HCT116 (cell line): ENCODE results near the gene EIF1AY. TPM values are rescaled to one million over a fixed set of nuclear protein-coding genes. Genes with fewer than 3 reads are reported as not detected.

Source experiments
- ATAC-seq: fragments of 200-7000 bp; cut with Tn5 transposase; 2 replicates; pipeline ENCODE4 v1.9.1; 2020; ENCODE audit warnings: mild to moderate bottlenecking, moderate library complexity
- BruUV-seq: library from RNA; stranded (reverse); fragments of 400-500 nt; replicated peaks from 2 replicates; lab custom pipeline; 2021; lab: Mats Ljungman, UMichigan
- CTCF ChIA-PET: fragments of 300-600 bp; sonication (Branson Sonifier 250); formaldehyde crosslinking; loops from one replicate; lab custom pipeline; 2021; ENCODE audit warnings: antibody characterized with exemption; lab: Charles Lee
- POLR2A ChIA-PET: fragments of 300-600, 350-600 bp; sonication (Branson Sonifier 250); formaldehyde crosslinking; loops from one replicate; lab custom pipeline; 2021; ENCODE audit warnings: antibody characterized with exemption; lab: Charles Lee
- RAD21 ChIA-PET, 2 experiments: fragments of 300-600 bp; sonication (Branson Sonifier 250); formaldehyde crosslinking; loops; one replicate each; lab custom pipeline; 2023; ENCODE audit warnings: low total read pairs in 2 of 2; ENCODE audit not compliant: uncharacterized antibody in 2 of 2, unreplicated experiment in 2 of 2, low non-redundant PET in 1 of 2; lab: Charles Lee
- DNase-seq: peaks from one replicate; pipeline ENCODE4 v3.0.0-alpha.2; 2010; ENCODE audit warnings: low read depth, low spot score
- H2AFZ ChIP-seq: fragments of 200-600 bp; shearing (Covaris generic), sonication (generic); 2 replicates; pipeline ENCODE4 v1.6.1; 2017; ENCODE audit warnings: low read depth, mixed run types, mixed read lengths, antibody characterized with exemption, low read length; ENCODE audit not compliant: poor library complexity, severe bottlenecking
- H3K27ac ChIP-seq: 2 replicates; pipeline ENCODE4 v1.5.1; 2012; ENCODE audit warnings: low read depth, low read length
- H3K27me3 ChIP-seq: fragments of 200-600 bp; sonication (generic); 2 replicates; pipeline ENCODE4 v1.6.1; 2016; ENCODE audit warnings: mixed run types, low read length, mixed read lengths; ENCODE audit not compliant: insufficient read depth
- H3K36me3 ChIP-seq, 2 experiments: fragments of 200-500 bp in 1 of 2; fragments of 200-600 bp in 1 of 2; sonication (Bioruptor generic) in 1 of 2; sonication (generic) in 1 of 2; 2 replicates each; pipeline versions ENCODE4 v1.5.1 to v1.6.1; 2014 to 2016; ENCODE audit warnings: low read length in 2 of 2, inconsistent platforms in 1 of 2, mixed read lengths in 1 of 2, mixed run types in 1 of 2; ENCODE audit not compliant: insufficient read depth in 2 of 2, control insufficient read depth in 1 of 2
- H3K4me1 ChIP-seq, 2 experiments: fragments of 200-600 bp in 1 of 2; sonication (generic) in 1 of 2; 2 replicates each; pipeline versions ENCODE4 v1.5.1 to v1.6.1; 2012 to 2017; ENCODE audit warnings: low read length in 2 of 2, inconsistent platforms in 1 of 2, mild to moderate bottlenecking in 1 of 2, mixed read lengths in 1 of 2, mixed run types in 1 of 2, moderate library complexity in 1 of 2; ENCODE audit not compliant: insufficient read depth in 2 of 2, control insufficient read depth in 1 of 2
- H3K4me2 ChIP-seq: fragments of 200-600 bp; sonication (generic); 2 replicates; pipeline ENCODE4 v1.6.1; 2017; ENCODE audit warnings: mixed run types, low read length, mixed read lengths
- H3K4me3 ChIP-seq, 2 experiments: fragments of 200-600 bp in 1 of 2; sonication (generic) in 1 of 2; replicated peaks in 1 of 2; 2 replicates each; pipeline ENCODE4 v1.5.1; 2011 to 2016; ENCODE audit warnings: low read length in 2 of 2, control low read depth in 1 of 2, low read depth in 1 of 2, mild to moderate bottlenecking in 1 of 2, mixed read lengths in 1 of 2, mixed run types in 1 of 2
- H3K79me2 ChIP-seq: fragments of 200-600 bp; sonication (generic); 2 replicates; pipeline ENCODE4 v1.6.1; 2017; ENCODE audit warnings: mild to moderate bottlenecking, mixed run types, low read length, moderate library complexity, mixed read lengths; ENCODE audit not compliant: insufficient read depth
- H3K9ac ChIP-seq: fragments of 200-600 bp; sonication (generic); 2 replicates; pipeline ENCODE4 v1.6.1; 2016; ENCODE audit warnings: low read length, mixed read lengths
- H3K9me2 ChIP-seq: fragments of 200-600 bp; sonication (generic), shearing (Covaris generic); 2 replicates; pipeline ENCODE4 v1.6.1; 2017; ENCODE audit warnings: mixed run types, mild to moderate bottlenecking, moderate library complexity; ENCODE audit not compliant: insufficient read depth
- H3K9me3 ChIP-seq, 2 experiments: fragments of 200-500 bp in 1 of 2; fragments of 200-600 bp in 1 of 2; sonication (Bioruptor generic) in 1 of 2; sonication (generic) in 1 of 2; 2 replicates each; pipeline ENCODE4 v1.6.1; 2014 to 2017; ENCODE audit warnings: low read length in 2 of 2, mixed read lengths in 2 of 2, inconsistent platforms in 1 of 2, low read depth in 1 of 2, mild to moderate bottlenecking in 1 of 2, mixed run types in 1 of 2, moderate library complexity in 1 of 2; ENCODE audit not compliant: control insufficient read depth in 1 of 2, insufficient read depth in 1 of 2
- H4K20me1 ChIP-seq: fragments of 200-600 bp; sonication (generic), shearing (Covaris generic); 2 replicates; pipeline ENCODE4 v1.6.1; 2017; ENCODE audit warnings: mixed run types, mild to moderate bottlenecking, moderate library complexity; ENCODE audit not compliant: insufficient read depth
- CBX3 ChIP-seq: IDR thresholded peaks from 2 replicates; pipeline ENCODE4 v1.6.1; 2012; ENCODE audit warnings: low read depth
- CEBPB ChIP-seq: IDR thresholded peaks from 2 replicates; pipeline ENCODE4 v1.6.1; 2012; ENCODE audit warnings: low read depth
- CTCF ChIP-seq, 3 experiments: fragments of 200-600 bp in 1 of 3; sonication (generic) in 1 of 3; IDR thresholded peaks in 2 of 3; conservative IDR thresholded peaks in 1 of 3; 2 replicates each; pipeline ENCODE4 v1.5.1; 2012 to 2017; ENCODE audit warnings: low read depth in 2 of 3, low read length in 2 of 3, antibody characterized with exemption in 1 of 3, borderline replicate concordance in 1 of 3, control low read depth in 1 of 3, mild to moderate bottlenecking in 1 of 3, mixed read lengths in 1 of 3, mixed run types in 1 of 3, moderate library complexity in 1 of 3; ENCODE audit not compliant: insufficient read depth in 1 of 3
- EGR1 ChIP-seq: IDR thresholded peaks from 2 replicates; pipeline ENCODE4 v1.6.1; 2012; ENCODE audit warnings: low read depth
- ELF1 ChIP-seq: IDR thresholded peaks from 2 replicates; pipeline ENCODE4 v1.6.1; 2012; ENCODE audit warnings: low read depth, borderline replicate concordance
- MAX ChIP-seq: IDR thresholded peaks from 2 replicates; pipeline ENCODE4 v1.6.1; 2012
- RAD21 ChIP-seq: IDR thresholded peaks from 2 replicates; pipeline ENCODE4 v1.6.1; 2012; ENCODE audit warnings: low read depth, mild to moderate bottlenecking
- SRF ChIP-seq: IDR thresholded peaks from 2 replicates; pipeline ENCODE4 v1.6.1; 2012; ENCODE audit warnings: low read depth
- TCF7L2 ChIP-seq: IDR thresholded peaks from 2 replicates; pipeline ENCODE4 v1.7.0; 2011; ENCODE audit warnings: borderline replicate concordance, inconsistent platforms; ENCODE audit not compliant: insufficient read depth, insufficient read length; ENCODE audit errors: extremely low read depth
- ZFX ChIP-seq: fragments of 450-650 bp; IDR thresholded peaks from 2 replicates; pipeline ENCODE4 v1.6.1; 2017
- ZNF274 ChIP-seq: fragments of 200-500 bp; sonication (Bioruptor generic); IDR thresholded peaks from 2 replicates; pipeline ENCODE4 v1.6.1; 2014; ENCODE audit warnings: mild to moderate bottlenecking, low read depth, low read length, inconsistent platforms
- intact Hi-C: fragments of 100-400 bp; cut with micrococcal nuclease; formaldehyde crosslinking; loops from 2 replicates; pipeline ENCODE4 v1.10.0; 2022
- total RNA-seq: library from RNA; stranded (reverse); gene quantifications from one replicate; pipeline ENCODE4 v1.2.1, GENCODE V29; 2021; ENCODE audit not compliant: unreplicated experiment
- TF ChIP-seq, protein P1 (sequence below): IDR thresholded peaks from 2 replicates; pipeline ENCODE4 v1.6.1; 2012

EIF1AY gene
- total RNA-seq, 1 experiment from 2014 or later: 16.9 TPM

DNA sequence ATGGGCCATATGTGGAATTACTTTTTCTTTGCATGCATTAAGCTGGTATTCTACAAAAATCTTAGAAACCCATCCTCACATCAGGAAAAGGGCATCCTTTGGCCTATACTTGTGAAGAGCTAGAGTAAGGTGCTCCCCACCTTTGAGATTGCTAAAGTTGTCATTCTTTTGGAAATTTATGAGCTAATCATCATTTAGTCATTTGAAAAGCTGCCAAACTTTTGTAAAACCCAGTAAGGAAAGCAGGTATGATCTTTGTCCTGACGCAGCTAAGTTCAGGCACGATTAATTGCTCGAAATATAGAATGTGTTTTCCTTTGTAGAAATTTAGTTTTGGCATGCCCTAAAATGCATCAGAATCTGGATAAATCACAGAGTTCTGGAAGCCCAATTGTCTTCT lies 2.6 kb downstream of the EIF1AY start:
- Histone ChIP-seq H3K9me3 (no peaks in the 10 kb centered on the region), H3K27me3 (no peaks in the 10 kb centered on the region), H3K79me2 (peaks cover 8% of the 10 kb centered on the region; the same call in 1 of the 2 replicates), H2AFZ (no peak overlapping the region), H3K27ac (no peak overlapping the region), H3K9ac (no peak overlapping the region), H3K36me3 (no peaks in the 10 kb centered on the region), H3K4me2 (no peak overlapping the region), H3K9me2 (no peaks in the 10 kb centered on the region), H4K20me1 (no peaks in the 10 kb centered on the region), H3K4me3 (no peak overlapping the region), H3K4me1 (no peaks in the 10 kb centered on the region)
- DNase-seq: no peak
- POLR2A ChIA-PET: no interaction called here
- RAD21 ChIA-PET: no interaction called here
- CTCF ChIA-PET: no interaction called here
- intact Hi-C loops: no loop called here
- no TSS peak for BruUV-seq
- no peak for ATAC-seq
- TF ChIP-seq CBX3 (no peak), CTCF (IDR thresholded peaks at IDR 0.05 in 2 of 3, conservative IDR thresholded peaks at IDR 0.05 in 1 of 3; ENCODE audit: borderline replicate concordance in 1 of 3, insufficient read depth in 1 of 3, low read depth in 2 of 3, low read length in 2 of 3) (no peak), TCF7L2 (no peak), CEBPB (no peak), ZFX (no peak), ELF1 (no peak), EGR1 (no peak), MAX (no peak), ZNF274 (no peak), SRF (no peak), RAD21 (no peak)
- TF ChIP-seq, protein P1, sequence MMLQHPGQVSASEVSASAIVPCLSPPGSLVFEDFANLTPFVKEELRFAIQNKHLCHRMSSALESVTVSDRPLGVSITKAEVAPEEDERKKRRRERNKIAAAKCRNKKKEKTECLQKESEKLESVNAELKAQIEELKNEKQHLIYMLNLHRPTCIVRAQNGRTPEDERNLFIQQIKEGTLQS: no peak
- TF ChIP-seq, all 23 proteins: peak for 0
